Large intestine (tissue), 3 donors: Measurements from ENCODE around the gene FANCE. TPM values are rescaled to one million over a fixed set of nuclear protein-coding genes. Genes with fewer than 3 reads are reported as not detected.

Experiments
- DNase-seq, 2 donors: peaks; one replicate each; pipeline versions ENCODE4 v3.0.0 to v3.0.0-alpha.2; 2013
- H3K27ac ChIP-seq: one replicate; pipeline ENCODE4 v1.5.1; 2013; ENCODE audit warnings: low read length
- H3K27me3 ChIP-seq: 2 replicates; pipeline ENCODE4 v1.6.1; 2013; ENCODE audit warnings: low read length; ENCODE audit not compliant: control insufficient read depth, insufficient read depth
- H3K36me3 ChIP-seq: 2 replicates; pipeline ENCODE4 v1.6.1; 2013; ENCODE audit warnings: low read length; ENCODE audit not compliant: control insufficient read depth, insufficient read depth
- H3K4me1 ChIP-seq: one replicate; pipeline ENCODE4 v1.6.1; 2013; ENCODE audit warnings: low read length; ENCODE audit not compliant: control insufficient read depth, insufficient read depth
- H3K4me3 ChIP-seq: one replicate; pipeline ENCODE4 v1.5.1; 2013; ENCODE audit warnings: low read length
- H3K9me3 ChIP-seq: one replicate; pipeline ENCODE4 v1.6.1; 2013; ENCODE audit warnings: mild to moderate bottlenecking, low read depth, low read length, moderate library complexity; ENCODE audit not compliant: control insufficient read depth
- WGBS: methylation state at CpG from one replicate; pipeline ENCODE4 v1.1.5; 2013; ENCODE audit warnings: low lambda C conversion rate; ENCODE audit not compliant: insufficient coverage; 5-methylcytosine and 5-hydroxymethylcytosine counted together
- polyA plus RNA-seq: library from polyadenylated mRNA; unstranded; fragments of 120-200 nt; gene quantifications from one replicate; pipeline ENCODE4 v1.2.1, GENCODE V29; 2013

Gene FANCE
- polyA plus RNA-seq, 1 donor, result 9.6 TPM

GRCh38 chr6:35468181-35468979 is 16.2 kb downstream of the FANCE start, which contains the start of gene RPL10A:
Gene RPL10A, plus strand, starts transcription at chr6:35468401. Its CDS starts 34 bp downstream, at chr6:35468435.
- H3K4me3 ChIP-seq, result peak within 1 kb of the TSS; percentile 92
- DNase-seq, result peak; percentile 97
- H3K36me3 ChIP-seq, result peaks cover 52% of the 10 kb centered on the region
- WGBS, result no CpG with 5 or more reads among the region's 86 CpGs
- H3K27ac ChIP-seq, result peak within 1 kb of the TSS; percentile 77
- peaks cover 3% of the 10 kb centered on the region for H3K9me3 ChIP-seq
- H3K4me1 ChIP-seq, result peaks cover 20% of the 10 kb centered on the region
- no peaks in the 10 kb centered on the region for H3K27me3 ChIP-seq

GRCh38 chr6:35468980-35469750 is 17.0 kb downstream of the FANCE start:
- no peak for DNase-seq
- Histone ChIP-seq H3K4me3 (peak overlapping the region; percentile 92), H3K4me1 (peaks cover 20% of the 10 kb centered on the region), H3K9me3 (peaks cover 3% of the 10 kb centered on the region), H3K36me3 (peaks cover 60% of the 10 kb centered on the region), H3K27me3 (no peaks in the 10 kb centered on the region), H3K27ac (peak overlapping the region; percentile 77)
- no CpG with 5 or more reads among the region's 37 CpGs for WGBS

GRCh38 chr6:35469751-35470662 is 17.9 kb downstream of the FANCE start:
- peak in 1 of 2 donors; percentile 48 for DNase-seq
- Histone ChIP-seq H3K27ac (peak overlapping the region; percentile 77), H3K36me3 (peaks cover 69% of the 10 kb centered on the region), H3K4me1 (peaks cover 20% of the 10 kb centered on the region), H3K9me3 (peaks cover 3% of the 10 kb centered on the region), H3K27me3 (no peaks in the 10 kb centered on the region), H3K4me3 (peak overlapping the region; percentile 92)
- WGBS, result no CpG with 5 or more reads among the region's 18 CpGs

- Histone ChIP-seq H3K27ac (peak overlapping the region; percentile 18), H3K36me3 (peaks cover 73% of the 10 kb centered on the region), H3K27me3 (no peaks in the 10 kb centered on the region), H3K4me1 (peaks cover 20% of the 10 kb centered on the region), H3K4me3 (no peak overlapping the region), H3K9me3 (peaks cover 3% of the 10 kb centered on the region)
- no CpG with 5 or more reads among the region's 3 CpGs for WGBS
- no peak for DNase-seq
Measured at GRCh38 chr6:35470663-35471120, 18.6 kb downstream of the FANCE start.

GRCh38 chr6:35471836-35472345 is 19.8 kb downstream of the FANCE start:
- Histone ChIP-seq H3K9me3 (peaks cover 3% of the 10 kb centered on the region), H3K4me3 (no peak overlapping the region), H3K27me3 (no peaks in the 10 kb centered on the region), H3K27ac (no peak overlapping the region), H3K36me3 (peaks cover 71% of the 10 kb centered on the region), H3K4me1 (peaks cover 20% of the 10 kb centered on the region)
- DNase-seq, result no peak
- WGBS, result no CpG with 5 or more reads among the region's 8 CpGs

- WGBS, result no CpG with 5 or more reads among the region's 9 CpGs
- Histone ChIP-seq H3K36me3 (peaks cover 81% of the 10 kb centered on the region), H3K27ac (no peak overlapping the region), H3K4me3 (no peak overlapping the region), H3K4me1 (peaks cover 16% of the 10 kb centered on the region), H3K27me3 (no peaks in the 10 kb centered on the region), H3K9me3 (peaks cover 2% of the 10 kb centered on the region)
- DNase-seq, result no peak
Measured at GRCh38 chr6:35473075-35473849, 21.1 kb downstream of the FANCE start.

GRCh38 chr6:35473850-35474130 is 21.7 kb downstream of the FANCE start:
- peaks cover 86% of the 10 kb centered on the region for H3K36me3 ChIP-seq
- no peak for DNase-seq
- H3K4me1 ChIP-seq, result peaks cover 16% of the 10 kb centered on the region
- no peak overlapping the region for H3K4me3 ChIP-seq
- no peak overlapping the region for H3K27ac ChIP-seq
- H3K27me3 ChIP-seq, result no peaks in the 10 kb centered on the region
- no peaks in the 10 kb centered on the region for H3K9me3 ChIP-seq

GRCh38 chr6:35474131-35474941 is 22.2 kb downstream of the FANCE start:
- no peak overlapping the region for H3K27ac ChIP-seq
- H3K4me3 ChIP-seq, result no peak overlapping the region
- WGBS, result no CpG with 5 or more reads among the region's 14 CpGs
- no peaks in the 10 kb centered on the region for H3K27me3 ChIP-seq
- peaks cover 16% of the 10 kb centered on the region for H3K4me1 ChIP-seq
- peaks cover 83% of the 10 kb centered on the region for H3K36me3 ChIP-seq
- no peaks in the 10 kb centered on the region for H3K9me3 ChIP-seq
- DNase-seq, result no peak

GRCh38 chr6:35474942-35475570 is 22.9 kb downstream of the FANCE start:
- DNase-seq, result no peak
- peaks cover 12% of the 10 kb centered on the region for H3K4me1 ChIP-seq
- no peak overlapping the region for H3K27ac ChIP-seq
- WGBS, result no CpG with 5 or more reads among the region's 20 CpGs
- H3K27me3 ChIP-seq, result no peaks in the 10 kb centered on the region
- peaks cover 83% of the 10 kb centered on the region for H3K36me3 ChIP-seq
- no peak overlapping the region for H3K4me3 ChIP-seq
- no peaks in the 10 kb centered on the region for H3K9me3 ChIP-seq
